Measurements from ENCODE around the gene ABHD15.
A peak's percentile ranks its signal among the peaks of the same experiment; 100 is the strongest.

The ABHD15 gene

GRCh38 chr17:29570521-29570920 is 3.7 kb upstream of the ABHD15 start:
- no peak for ATAC-seq
- TF ChIP-seq ZC3H10 (CRISPR knock-in tag; IDR thresholded peaks at IDR 0.05), result no peak
- TF ChIP-seq CREB5 (CRISPR knock-in tag; IDR thresholded peaks at IDR 0.05; ENCODE audit: low read depth), result no peak
- no peak for TF ChIP-seq TCF4 (CRISPR knock-in tag; IDR thresholded peaks at IDR 0.05; ENCODE audit: borderline replicate concordance)

GRCh38 chr17:29569245-29569950 is 2.6 kb upstream of the ABHD15 start:
- ATAC-seq, result no peak; the same call in 2 of the 3 replicates
- TF ChIP-seq CSDC2 (CRISPR knock-in tag; IDR thresholded peaks at IDR 0.05) (no peak), ESRRG (CRISPR knock-in tag; IDR thresholded peaks at IDR 0.05) (no peak), ZNF70 (CRISPR knock-in tag; IDR thresholded peaks at IDR 0.05) (no peak), GLIS3 (CRISPR knock-in tag; IDR thresholded peaks at IDR 0.05) (no peak), CREB5 (CRISPR knock-in tag; IDR thresholded peaks at IDR 0.05; ENCODE audit: low read depth) (no peak), ZNF8 (CRISPR knock-in tag; IDR thresholded peaks at IDR 0.05) (no peak), CSRNP3 (CRISPR knock-in tag; IDR thresholded peaks at IDR 0.05) (no peak)

- no peak for TF ChIP-seq RARB (CRISPR knock-in tag; IDR thresholded peaks at IDR 0.05)
- TF ChIP-seq ARNTL (CRISPR knock-in tag; IDR thresholded peaks at IDR 0.05; ENCODE audit: borderline replicate concordance, low read depth), result no peak
- TF ChIP-seq CSRNP3 (CRISPR knock-in tag; IDR thresholded peaks at IDR 0.05), result no peak
- TF ChIP-seq ZC3H10 (CRISPR knock-in tag; IDR thresholded peaks at IDR 0.05), result no peak
- no peak for TF ChIP-seq ZFP3 (CRISPR knock-in tag; IDR thresholded peaks at IDR 0.05)
- no peak for TF ChIP-seq OSR1 (CRISPR knock-in tag; IDR thresholded peaks at IDR 0.05)
- no peak for TF ChIP-seq PPARA (CRISPR knock-in tag; IDR thresholded peaks at IDR 0.05; ENCODE audit: borderline replicate concordance)
- no peak for TF ChIP-seq GLIS3 (CRISPR knock-in tag; IDR thresholded peaks at IDR 0.05)
- no peak for TF ChIP-seq CREB5 (CRISPR knock-in tag; IDR thresholded peaks at IDR 0.05; ENCODE audit: low read depth)
- TF ChIP-seq ZNF565 (CRISPR knock-in tag; conservative IDR thresholded peaks at IDR 0.05; ENCODE audit: low read depth), result no peak
- TF ChIP-seq CSDC2 (CRISPR knock-in tag; IDR thresholded peaks at IDR 0.05), result no peak
- no peak for TF ChIP-seq TCF4 (CRISPR knock-in tag; IDR thresholded peaks at IDR 0.05; ENCODE audit: borderline replicate concordance)
- ATAC-seq, result peak; percentile 49
Measured at GRCh38 chr17:29568331-29569244, 1.8 kb upstream of the ABHD15 start, which contains the start of gene TP53I13. TSS of gene TP53I13 (plus strand) at chr17:29568701. CDS start at chr17:29568759, 58 bp downstream.

- peak; percentile 50 for ATAC-seq
- TF ChIP-seq CSRNP3 (CRISPR knock-in tag; IDR thresholded peaks at IDR 0.05) (no peak), ZC3H10 (CRISPR knock-in tag; IDR thresholded peaks at IDR 0.05) (no peak), PPARA (CRISPR knock-in tag; IDR thresholded peaks at IDR 0.05; ENCODE audit: borderline replicate concordance) (no peak), CREB5 (CRISPR knock-in tag; IDR thresholded peaks at IDR 0.05; ENCODE audit: low read depth) (no peak), GLIS3 (CRISPR knock-in tag; IDR thresholded peaks at IDR 0.05) (no peak), RARB (CRISPR knock-in tag; IDR thresholded peaks at IDR 0.05) (no peak), ZNF565 (CRISPR knock-in tag; conservative IDR thresholded peaks at IDR 0.05; ENCODE audit: low read depth) (no peak)
Measured at GRCh38 chr17:29567554-29568330, 905 bp upstream of the ABHD15 start.

Measured in SK-N-SH treated with all-trans-retinoic acid at 6 μM for 48 hours (cell line).